Mesendoderm (in vitro differentiated cells): ENCODE results near the gene IL23R.

Experiments used
- DNase-seq: peaks from one replicate; pipeline ENCODE4 v3.0.0; 2013
- H2AK5ac ChIP-seq: 2 replicates; pipeline ENCODE4 v1.6.1; 2013; ENCODE audit warnings: low read length, inconsistent platforms
- H2BK120ac ChIP-seq: 2 replicates; pipeline ENCODE4 v1.6.1; 2013; ENCODE audit warnings: low read depth, mild to moderate bottlenecking, low read length, moderate library complexity, mixed read lengths
- H2BK15ac ChIP-seq: replicated peaks from 2 replicates; pipeline ENCODE4 v1.6.1; 2013; ENCODE audit warnings: low read depth, mild to moderate bottlenecking, moderate library complexity
- H2BK5ac ChIP-seq: 2 replicates; pipeline ENCODE4 v1.6.1; 2013; ENCODE audit warnings: low read length, inconsistent platforms
- H3K18ac ChIP-seq: 2 replicates; pipeline ENCODE4 v1.6.1; 2013; ENCODE audit warnings: mild to moderate bottlenecking, low read length, mixed read lengths
- H3K23ac ChIP-seq: one replicate; pipeline ENCODE4 v1.6.1; 2013; ENCODE audit warnings: low read length
- H3K27ac ChIP-seq: 2 replicates; pipeline ENCODE4 v1.5.1; 2013; ENCODE audit warnings: low read depth, mild to moderate bottlenecking, inconsistent platforms, low read length, moderate library complexity
- H3K27me3 ChIP-seq: 2 replicates; pipeline ENCODE4 v1.6.1; 2013; ENCODE audit warnings: low read length, control low read depth, mild to moderate bottlenecking, inconsistent platforms; ENCODE audit not compliant: insufficient read depth, poor library complexity
- H3K36me3 ChIP-seq: 2 replicates; pipeline ENCODE4 v1.6.1; 2013; ENCODE audit warnings: low read length, inconsistent platforms; ENCODE audit not compliant: control insufficient read depth, insufficient read depth
- H3K4ac ChIP-seq: one replicate; pipeline ENCODE4 v1.6.1; 2013; ENCODE audit warnings: low read depth, mild to moderate bottlenecking, low read length, moderate library complexity
- H3K4me1 ChIP-seq: 2 replicates; pipeline ENCODE4 v1.6.1; 2013; ENCODE audit warnings: low read depth, low read length, inconsistent platforms; ENCODE audit not compliant: control insufficient read depth
- H3K4me2 ChIP-seq: 2 replicates; pipeline ENCODE4 v1.6.1; 2013; ENCODE audit warnings: low read length
- H3K4me3 ChIP-seq: 2 replicates; pipeline ENCODE4 v1.5.1; 2013; ENCODE audit warnings: mild to moderate bottlenecking, low read length
- H3K56ac ChIP-seq: one replicate; pipeline ENCODE4 v1.6.1; 2013; ENCODE audit warnings: low read length
- H3K79me1 ChIP-seq: 2 replicates; pipeline ENCODE4 v1.6.1; 2013; ENCODE audit warnings: low read length, inconsistent platforms
- H3K79me2 ChIP-seq: 2 replicates; pipeline ENCODE4 v1.6.1; 2013; ENCODE audit warnings: mild to moderate bottlenecking, low read length; ENCODE audit not compliant: control insufficient read depth, insufficient read depth
- H3K9ac ChIP-seq: 2 replicates; pipeline ENCODE4 v1.6.1; 2013; ENCODE audit warnings: low read length, inconsistent platforms
- H4K5ac ChIP-seq: one replicate; pipeline ENCODE4 v1.6.1; 2013; ENCODE audit warnings: low read length
- H4K8ac ChIP-seq: one replicate; pipeline ENCODE4 v1.6.1; 2013; ENCODE audit warnings: low read depth, mild to moderate bottlenecking, control low read depth, low read length, moderate library complexity
- WGBS: extraction: QIAGEN DNeasy Blood & Tissue Kit; methylation state at CpG from one replicate; pipeline ENCODE4 v1.1.7; 2013; ENCODE audit warnings: low lambda C conversion rate, missing lambda C conversion rate; ENCODE audit not compliant: insufficient coverage; ENCODE audit errors: extremely low coverage; 5-methylcytosine and 5-hydroxymethylcytosine counted together

IL23R gene

GRCh38 chr1:67269061-67269460 is 102.8 kb downstream of the IL23R start:
- no peak overlapping the region for H3K56ac ChIP-seq
- no peak overlapping the region for H4K8ac ChIP-seq
- no peaks in the 10 kb centered on the region for H3K36me3 ChIP-seq
- H2BK120ac ChIP-seq: no peak overlapping the region
- H3K4me1 ChIP-seq: no peaks in the 10 kb centered on the region
- H3K9ac ChIP-seq: no peak overlapping the region
- no CpG with 5 or more reads among the region's 3 CpGs for WGBS
- no peaks in the 10 kb centered on the region for H3K79me1 ChIP-seq
- H2BK5ac ChIP-seq: no peak overlapping the region
- H3K79me2 ChIP-seq: no peaks in the 10 kb centered on the region
- no peak for DNase-seq
- no peak overlapping the region for H3K27ac ChIP-seq
- H3K23ac ChIP-seq: no peak overlapping the region
- no peak overlapping the region for H3K4ac ChIP-seq
- no peak overlapping the region for H2BK15ac ChIP-seq
- H3K4me2 ChIP-seq: no peak overlapping the region
- no peak overlapping the region for H2AK5ac ChIP-seq
- no peak overlapping the region for H4K5ac ChIP-seq
- H3K18ac ChIP-seq: no peak overlapping the region
- H3K4me3 ChIP-seq: no peak overlapping the region
- no peaks in the 10 kb centered on the region for H3K27me3 ChIP-seq

- H3K79me2 ChIP-seq: no peaks in the 10 kb centered on the region
Measured at GRCh38 chr1:67270541-67270940, 104.3 kb downstream of the IL23R start.

GRCh38 chr1:67273591-67273990 is 107.3 kb downstream of the IL23R start:
- H3K27ac ChIP-seq: no peak overlapping the region
- no peak overlapping the region for H3K18ac ChIP-seq
- WGBS: no CpG with 5 or more reads among the region's 4 CpGs
- DNase-seq: no peak
- no peaks in the 10 kb centered on the region for H3K79me2 ChIP-seq
- H3K79me1 ChIP-seq: no peaks in the 10 kb centered on the region
- H2BK15ac ChIP-seq: no peak overlapping the region
- H3K4me2 ChIP-seq: no peak overlapping the region
- no peaks in the 10 kb centered on the region for H3K36me3 ChIP-seq
- no peak overlapping the region for H3K9ac ChIP-seq
- H3K27me3 ChIP-seq: no peaks in the 10 kb centered on the region
- H4K8ac ChIP-seq: no peak overlapping the region
- H2BK120ac ChIP-seq: no peak overlapping the region
- H3K23ac ChIP-seq: no peak overlapping the region
- no peak overlapping the region for H3K4ac ChIP-seq
- H3K4me1 ChIP-seq: no peaks in the 10 kb centered on the region
- no peak overlapping the region for H2AK5ac ChIP-seq
- H3K56ac ChIP-seq: no peak overlapping the region
- H4K5ac ChIP-seq: no peak overlapping the region
- H3K4me3 ChIP-seq: no peak overlapping the region
- no peak overlapping the region for H2BK5ac ChIP-seq

More at GRCh38 chr1:67270541-67270940, 104.3 kb downstream of the IL23R start:
- no peak overlapping the region for H3K18ac ChIP-seq
- WGBS: 100% methylated on average over 1 of the region's 3 CpGs
- no peak for DNase-seq
- H3K27me3 ChIP-seq: no peaks in the 10 kb centered on the region
- H3K4me3 ChIP-seq: no peak overlapping the region
- no peaks in the 10 kb centered on the region for H3K79me1 ChIP-seq
- H2BK120ac ChIP-seq: no peak overlapping the region
- H3K36me3 ChIP-seq: no peaks in the 10 kb centered on the region
- no peak overlapping the region for H3K9ac ChIP-seq
- H3K27ac ChIP-seq: no peak overlapping the region
- H3K4me1 ChIP-seq: no peaks in the 10 kb centered on the region
- H2AK5ac ChIP-seq: no peak overlapping the region
- no peak overlapping the region for H4K5ac ChIP-seq
- no peak overlapping the region for H3K56ac ChIP-seq
- no peak overlapping the region for H4K8ac ChIP-seq
- no peak overlapping the region for H3K4me2 ChIP-seq
- H2BK15ac ChIP-seq: no peak overlapping the region
- H3K23ac ChIP-seq: no peak overlapping the region
- H3K4ac ChIP-seq: no peak overlapping the region
- no peak overlapping the region for H2BK5ac ChIP-seq

- no CpG with 5 or more reads among the region's 5 CpGs for WGBS
- no peaks in the 10 kb centered on the region for H3K79me1 ChIP-seq
- no peaks in the 10 kb centered on the region for H3K79me2 ChIP-seq
- no peaks in the 10 kb centered on the region for H3K27me3 ChIP-seq
- no peak overlapping the region for H3K4ac ChIP-seq
- H4K8ac ChIP-seq: no peak overlapping the region
- H2AK5ac ChIP-seq: no peak overlapping the region
- H3K4me2 ChIP-seq: no peak overlapping the region
- no peak overlapping the region for H4K5ac ChIP-seq
- no peak overlapping the region for H2BK120ac ChIP-seq
- H2BK5ac ChIP-seq: no peak overlapping the region
- no peak overlapping the region for H3K4me3 ChIP-seq
- no peak for DNase-seq
- H3K36me3 ChIP-seq: no peaks in the 10 kb centered on the region
- H2BK15ac ChIP-seq: no peak overlapping the region
- no peak overlapping the region for H3K27ac ChIP-seq
- H3K9ac ChIP-seq: no peak overlapping the region
- no peak overlapping the region for H3K56ac ChIP-seq
- no peaks in the 10 kb centered on the region for H3K4me1 ChIP-seq
- H3K23ac ChIP-seq: no peak overlapping the region
- H3K18ac ChIP-seq: no peak overlapping the region
Measured at GRCh38 chr1:67274623-67275325, 108.5 kb downstream of the IL23R start.

- no peak overlapping the region for H3K4me2 ChIP-seq
- no peak overlapping the region for H2BK5ac ChIP-seq
- no peak for DNase-seq
- H2BK120ac ChIP-seq: no peak overlapping the region
- no peak overlapping the region for H3K4me3 ChIP-seq
- no peaks in the 10 kb centered on the region for H3K79me2 ChIP-seq
- no CpG with 5 or more reads among the region's 5 CpGs for WGBS
- no peaks in the 10 kb centered on the region for H3K79me1 ChIP-seq
- no peaks in the 10 kb centered on the region for H3K36me3 ChIP-seq
- H3K9ac ChIP-seq: no peak overlapping the region
- no peak overlapping the region for H3K56ac ChIP-seq
- no peak overlapping the region for H3K23ac ChIP-seq
- no peak overlapping the region for H2AK5ac ChIP-seq
- H3K27me3 ChIP-seq: no peaks in the 10 kb centered on the region
- no peaks in the 10 kb centered on the region for H3K4me1 ChIP-seq
- no peak overlapping the region for H4K5ac ChIP-seq
- no peak overlapping the region for H2BK15ac ChIP-seq
- no peak overlapping the region for H4K8ac ChIP-seq
- no peak overlapping the region for H3K4ac ChIP-seq
- no peak overlapping the region for H3K27ac ChIP-seq
- H3K18ac ChIP-seq: no peak overlapping the region
Measured at GRCh38 chr1:67280696-67281095, 114.4 kb downstream of the IL23R start.

- Histone ChIP-seq H3K9ac (no peak overlapping the region), H3K27me3 (no peaks in the 10 kb centered on the region), H3K23ac (no peak overlapping the region), H3K18ac (no peak overlapping the region), H3K4ac (no peak overlapping the region), H3K27ac (no peak overlapping the region), H3K4me1 (no peaks in the 10 kb centered on the region), H3K4me3 (no peak overlapping the region), H2BK5ac (no peak overlapping the region), H3K79me1 (no peaks in the 10 kb centered on the region), H3K4me2 (no peak overlapping the region), H3K79me2 (no peaks in the 10 kb centered on the region), H2BK15ac (no peak overlapping the region), H4K5ac (no peak overlapping the region), H2BK120ac (no peak overlapping the region), H2AK5ac (no peak overlapping the region), H3K56ac (no peak overlapping the region), H3K36me3 (no peaks in the 10 kb centered on the region), H4K8ac (no peak overlapping the region)
- DNase-seq: no peak
- WGBS: no CpG with 5 or more reads among the region's 3 CpGs
Measured at GRCh38 chr1:67281244-67281643, 115.0 kb downstream of the IL23R start.
